ENCODE results near the gene KCTD5. TPM values are rescaled to one million over a fixed set of nuclear protein-coding genes. Genes with fewer than 3 reads are reported as not detected.

Gene KCTD5
- total and polyA plus RNA-seq, 2 experiments from 2014 or later, result 31.5 to 32.2 TPM

GRCh38 chr16:2742323-2743006 lies 60.1 kb downstream of the KCTD5 start:
- H3K36me3 ChIP-seq (replicated peaks; ENCODE audit: insufficient read depth, low read depth), result no peaks in the 10 kb centered on the region
- no peak overlapping the region for H3K4me2 ChIP-seq
- no peaks in the 10 kb centered on the region for H4K20me1 ChIP-seq (ENCODE audit: insufficient read depth, poor library complexity, severe bottlenecking)
- peaks cover 6% of the 10 kb centered on the region for H3K4me1 ChIP-seq (ENCODE audit: insufficient read depth)
- H3K9me2 ChIP-seq (replicated peaks; ENCODE audit: insufficient read depth), result no peaks in the 10 kb centered on the region
- H3K27me3 ChIP-seq, result no peaks in the 10 kb centered on the region
- H3K9me3 ChIP-seq (ENCODE audit: low read depth), result no peaks in the 10 kb centered on the region
- H3K27ac ChIP-seq, result no peak overlapping the region
- no peaks in the 10 kb centered on the region for H3K79me2 ChIP-seq
- TF ChIP-seq CTCF (IDR thresholded peaks at IDR 0.05; ENCODE audit: poor library complexity) (no peak), EZH2 (IDR thresholded peaks at IDR 0.05; ENCODE audit: borderline replicate concordance) (no peak), EZH2phosphoT487 (IDR thresholded peaks at IDR 0.05; ENCODE audit: low read depth, severe bottlenecking, unreplicated experiment) (no peak)
- 97% methylated on average over 12 of the region's 12 CpGs for WGBS (ENCODE audit: low lambda C conversion rate, missing lambda C conversion rate)
- DNase-seq (ENCODE audit: low spot score), result no peak
- no peak overlapping the region for H3K4me3 ChIP-seq
- no peak overlapping the region for H2AFZ ChIP-seq

GRCh38 chr16:2743007-2743810 lies 60.9 kb downstream of the KCTD5 start:
- Histone ChIP-seq H3K4me1 (ENCODE audit: insufficient read depth) (peaks cover 6% of the 10 kb centered on the region), H4K20me1 (ENCODE audit: insufficient read depth, poor library complexity, severe bottlenecking) (no peaks in the 10 kb centered on the region), H3K36me3 (replicated peaks; ENCODE audit: insufficient read depth, low read depth) (no peaks in the 10 kb centered on the region), H3K4me3 (no peak overlapping the region), H3K27me3 (no peaks in the 10 kb centered on the region), H3K9me2 (replicated peaks; ENCODE audit: insufficient read depth) (no peaks in the 10 kb centered on the region), H3K79me2 (no peaks in the 10 kb centered on the region), H3K27ac (no peak overlapping the region), H2AFZ (no peak overlapping the region), H3K4me2 (no peak overlapping the region), H3K9me3 (ENCODE audit: low read depth) (no peaks in the 10 kb centered on the region)
- DNase-seq (ENCODE audit: low spot score), result no peak
- 94% methylated on average over 19 of the region's 19 CpGs for WGBS (ENCODE audit: low lambda C conversion rate, missing lambda C conversion rate)
- TF ChIP-seq EZH2phosphoT487 (IDR thresholded peaks at IDR 0.05; ENCODE audit: low read depth, severe bottlenecking, unreplicated experiment) (no peak), CTCF (IDR thresholded peaks at IDR 0.05; ENCODE audit: poor library complexity) (no peak)

GRCh38 chr16:2744711-2745110 lies 62.4 kb downstream of the KCTD5 start:
- Histone ChIP-seq H3K4me1 (ENCODE audit: insufficient read depth) (no peaks in the 10 kb centered on the region), H3K79me2 (no peaks in the 10 kb centered on the region), H3K4me3 (no peak overlapping the region), H3K27ac (no peak overlapping the region), H2AFZ (no peak overlapping the region), H3K9me3 (ENCODE audit: low read depth) (no peaks in the 10 kb centered on the region), H3K36me3 (replicated peaks; ENCODE audit: insufficient read depth, low read depth) (no peaks in the 10 kb centered on the region), H3K4me2 (no peak overlapping the region), H3K9me2 (replicated peaks; ENCODE audit: insufficient read depth) (no peaks in the 10 kb centered on the region), H3K27me3 (no peaks in the 10 kb centered on the region), H4K20me1 (ENCODE audit: insufficient read depth, poor library complexity, severe bottlenecking) (no peaks in the 10 kb centered on the region)
- TF ChIP-seq CTCF (IDR thresholded peaks at IDR 0.05; ENCODE audit: poor library complexity), result no peak
- TF ChIP-seq EZH2phosphoT487 (IDR thresholded peaks at IDR 0.05; ENCODE audit: low read depth, severe bottlenecking, unreplicated experiment), result no peak
- no peak for TF ChIP-seq EZH2 (IDR thresholded peaks at IDR 0.05; ENCODE audit: borderline replicate concordance)
- 91% methylated on average over 6 of the region's 6 CpGs for WGBS (ENCODE audit: low lambda C conversion rate, missing lambda C conversion rate)
- no peak for DNase-seq (ENCODE audit: low spot score)

All from hepatocyte (in vitro differentiated cells).